HG02642 (cell line): ENCODE data around the gene CNTN5.
A peak's percentile ranks its signal among the peaks of the same experiment; 100 is the strongest.

Experiments
- ATAC-seq: cut with Tn5 transposase; IDR thresholded peaks from one replicate; pipeline ENCODE4 v1.9.1; 2021; ENCODE audit warnings: mild to moderate bottlenecking; ENCODE audit not compliant: unreplicated experiment, poor library complexity

The CNTN5 gene

DNA sequence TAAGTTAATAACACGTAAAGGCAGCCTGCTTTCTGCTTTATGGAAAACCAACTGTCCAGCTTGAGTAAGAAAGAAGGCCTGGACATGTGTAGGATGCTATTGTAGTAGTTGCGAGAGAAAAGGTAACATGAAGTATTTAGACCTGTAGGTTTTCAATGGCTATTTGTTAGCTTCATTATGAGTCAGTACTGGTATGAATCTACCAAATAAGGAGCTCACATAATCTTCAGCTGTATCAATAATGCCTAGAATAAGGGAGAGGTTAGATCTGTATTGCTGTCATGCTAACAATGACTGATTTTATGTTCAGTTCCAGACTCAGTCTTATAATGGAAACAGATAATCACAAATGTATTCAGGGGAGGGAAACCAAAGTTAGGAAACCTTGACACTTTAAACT, 550.3 kb downstream of the CNTN5 start:
- ATAC-seq, result peak; percentile 78

DNA sequence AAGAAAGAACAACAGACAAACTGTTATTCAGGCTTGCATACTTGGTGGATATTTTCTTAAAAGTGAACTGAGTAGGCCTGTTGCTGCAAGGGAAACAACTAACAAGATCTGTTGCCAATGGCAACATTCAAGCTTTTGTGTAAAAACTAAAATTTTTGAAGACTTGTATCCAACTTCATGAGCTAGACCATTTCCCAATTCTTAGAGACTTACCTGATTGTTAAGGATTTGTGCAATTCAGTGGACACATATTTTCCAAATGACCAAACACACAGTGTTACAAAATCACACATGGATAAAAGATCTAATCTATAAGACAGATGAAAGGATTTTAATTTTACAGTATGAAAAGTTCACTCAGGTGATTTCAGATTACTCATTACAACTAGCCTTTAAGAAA, 564.1 kb downstream of the CNTN5 start:
- ATAC-seq, result no peak

DNA sequence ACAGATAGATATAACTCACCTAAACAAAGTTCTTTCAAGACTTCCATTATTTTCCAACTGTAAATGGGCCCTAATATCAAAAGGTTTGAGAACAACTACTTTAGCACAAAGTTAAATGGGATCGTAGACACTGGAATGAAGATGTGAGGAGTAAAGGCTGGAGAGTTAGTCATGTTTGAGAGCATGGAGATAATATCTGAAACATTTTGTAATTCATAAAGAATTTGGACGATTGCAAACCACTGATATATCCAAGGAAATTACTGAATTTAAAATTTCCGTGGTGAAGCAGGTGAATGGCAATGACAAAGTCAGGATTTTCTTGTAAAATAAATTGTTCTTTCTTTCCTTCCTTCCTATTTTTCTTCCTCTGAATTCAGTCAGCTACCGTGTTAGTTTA, 564.9 kb downstream of the CNTN5 start:
- ATAC-seq, result no peak

DNA sequence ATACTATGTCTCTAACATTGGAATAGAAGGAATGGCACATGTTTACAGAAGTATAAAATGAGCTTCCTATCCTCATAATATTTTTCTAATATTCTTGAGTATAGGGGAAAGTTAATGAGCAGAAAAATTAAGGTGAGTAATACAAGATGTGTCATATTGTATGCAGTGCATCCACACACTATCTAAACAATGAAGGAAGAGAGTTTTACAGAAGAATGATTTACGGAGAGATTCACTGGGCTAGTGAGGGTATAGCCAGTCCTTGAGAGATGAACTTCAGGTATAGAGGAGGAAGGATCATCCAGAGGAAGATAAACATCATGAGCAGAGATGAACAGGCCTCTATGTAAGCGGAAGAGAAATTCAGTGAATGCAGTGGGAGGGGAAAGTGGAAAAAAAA, 569.0 kb downstream of the CNTN5 start:
- no peak for ATAC-seq

DNA sequence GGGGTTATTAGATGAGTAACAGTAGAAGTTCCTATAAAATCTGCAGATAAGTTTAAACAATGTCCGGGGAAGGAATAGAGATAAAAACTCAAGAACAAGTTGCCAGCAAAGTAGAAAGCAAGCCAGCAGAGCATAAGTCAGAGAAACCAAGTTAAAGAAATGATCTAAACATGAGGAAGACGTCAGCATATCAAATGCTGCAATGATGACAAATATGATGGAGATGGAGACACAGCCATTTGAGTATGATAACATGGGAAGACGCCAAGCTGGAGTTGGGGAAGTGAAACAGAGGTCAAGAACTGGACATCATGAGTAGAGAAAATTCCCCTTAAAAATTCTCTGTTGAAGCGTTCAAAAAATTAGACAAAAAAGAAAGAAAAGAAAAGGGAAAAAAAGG, 571.5 kb downstream of the CNTN5 start:
- no peak for ATAC-seq

DNA sequence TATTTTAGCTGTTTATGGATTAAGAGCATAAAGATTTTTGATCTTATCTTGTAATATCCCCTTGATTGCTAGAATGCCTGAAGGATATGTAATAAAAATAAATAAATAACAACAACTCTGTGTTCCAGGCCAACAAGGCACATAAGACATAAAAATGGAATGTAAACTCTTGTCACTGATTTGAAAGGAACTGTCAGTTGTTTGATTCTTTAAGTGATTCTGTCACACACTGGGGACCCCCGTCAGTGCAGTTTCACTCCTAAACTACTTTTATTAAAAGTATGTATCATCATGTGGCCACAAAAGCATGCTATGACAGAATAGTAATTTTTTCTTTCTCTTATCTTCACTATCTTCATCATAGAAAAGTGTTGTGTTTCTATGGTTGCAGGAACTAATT, 572.4 kb downstream of the CNTN5 start:
- ATAC-seq, result no peak

DNA sequence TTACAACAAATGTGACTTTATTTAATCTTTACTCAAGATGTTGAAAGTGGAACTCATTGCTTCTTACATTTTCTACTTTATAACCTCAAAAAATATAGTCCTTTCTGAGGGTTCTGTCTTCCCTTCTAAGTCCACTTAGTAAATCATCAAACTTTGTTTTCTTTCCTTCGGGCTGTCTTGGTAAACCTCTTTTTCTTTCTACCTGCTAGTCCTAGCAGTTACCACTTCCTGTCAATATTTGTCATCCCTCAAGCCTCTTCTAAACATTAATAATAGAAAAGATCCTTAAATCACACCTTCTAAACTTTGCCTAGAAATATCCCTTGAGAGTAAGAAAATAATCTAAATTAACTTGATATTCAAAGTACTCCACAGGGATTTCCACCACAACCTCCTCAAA, 580.4 kb downstream of the CNTN5 start:
- ATAC-seq, result no peak

DNA sequence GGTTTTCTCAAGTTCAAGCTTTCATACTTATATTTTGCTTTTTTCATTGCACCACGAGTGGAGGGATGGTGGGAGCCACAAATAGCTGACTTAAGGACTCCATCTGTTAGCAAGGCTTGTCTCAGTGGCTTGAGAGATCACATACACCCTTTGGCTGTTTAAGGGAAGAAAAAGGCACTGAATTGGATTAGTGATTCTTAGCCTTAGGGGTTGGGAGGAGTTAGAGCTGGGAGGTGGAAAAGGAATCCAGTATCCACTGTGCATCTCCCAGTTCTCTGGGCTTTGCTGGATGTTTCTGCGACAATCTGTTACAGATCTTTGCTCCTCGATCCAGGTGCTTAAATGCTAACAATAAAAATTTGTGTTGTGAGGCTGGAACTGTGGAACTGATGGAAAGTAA, 593.6 kb downstream of the CNTN5 start:
- ATAC-seq, result no peak

DNA sequence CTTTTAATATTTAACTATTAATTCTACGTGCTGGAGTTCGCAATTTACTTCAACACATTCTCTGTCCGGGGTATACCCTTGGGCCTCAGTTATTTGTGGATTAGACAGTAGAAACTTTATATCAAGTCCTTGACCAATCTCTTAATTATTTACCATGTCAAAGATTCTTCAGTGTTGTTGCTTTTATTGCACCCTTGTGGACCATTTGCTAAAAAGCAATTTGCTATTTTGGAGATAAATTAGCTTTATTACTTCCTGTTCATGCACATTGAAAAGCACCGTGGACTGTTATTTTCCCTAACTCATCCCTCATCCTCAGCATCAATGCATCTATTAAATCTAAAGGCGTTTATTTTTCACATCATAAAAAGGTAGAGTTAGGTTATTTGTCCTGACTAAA, 609.9 kb downstream of the CNTN5 start:
- no peak for ATAC-seq

DNA sequence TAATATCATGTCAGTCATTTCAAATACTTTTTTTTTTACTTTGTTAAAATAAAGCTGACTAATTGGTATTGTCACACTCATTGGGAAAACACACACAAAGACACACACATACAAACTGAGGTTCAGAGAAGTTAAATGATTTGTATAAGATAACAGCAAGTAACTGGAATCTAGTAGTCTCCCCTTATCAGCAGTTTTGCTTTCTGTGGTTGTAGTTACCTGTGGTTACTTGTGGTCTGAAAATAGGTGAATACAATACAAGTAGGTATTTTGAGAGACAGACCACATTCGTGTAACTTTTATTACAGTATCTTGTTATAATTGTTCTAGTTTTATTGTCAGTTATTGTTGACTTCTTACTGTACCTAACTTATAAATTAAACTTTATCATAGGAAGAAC, 610.9 kb downstream of the CNTN5 start:
- no peak for ATAC-seq

DNA sequence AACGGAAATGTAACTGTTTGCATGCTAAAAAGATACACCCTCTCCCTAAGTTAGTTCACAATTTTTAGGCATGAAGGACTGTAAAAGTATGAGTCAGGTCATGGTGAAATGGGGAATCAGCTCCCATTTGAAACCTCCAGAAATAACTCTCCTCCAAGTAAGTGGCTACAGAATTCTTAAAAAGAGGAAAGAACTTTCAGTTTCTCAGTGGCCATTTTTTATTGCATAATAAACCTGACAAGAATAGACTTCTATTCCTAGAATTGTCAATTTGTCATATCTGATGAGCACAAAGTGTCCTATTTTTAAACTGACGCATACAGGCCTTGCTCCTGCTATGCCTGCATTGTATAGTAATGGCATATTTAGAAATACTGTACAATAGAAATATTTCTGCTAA, 612.2 kb downstream of the CNTN5 start:
- no peak for ATAC-seq

DNA sequence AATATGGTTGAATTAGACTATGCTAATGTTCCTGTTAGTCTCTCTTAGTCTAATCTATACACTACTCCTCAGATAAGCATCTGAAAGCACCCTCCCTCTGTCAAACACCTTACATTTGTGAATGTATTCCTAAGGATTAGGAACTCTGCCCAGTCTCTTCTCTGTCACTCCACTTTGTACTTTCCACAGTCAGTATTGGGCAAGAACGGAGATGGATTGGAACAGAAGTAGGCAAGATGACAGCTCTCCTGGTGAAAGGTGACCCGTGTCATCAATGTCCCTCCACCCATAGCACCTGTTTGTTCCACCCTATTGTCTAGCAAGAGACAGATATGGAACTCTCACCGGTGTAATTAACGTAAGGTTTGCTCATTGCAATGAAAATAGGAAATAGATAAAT, 613.8 kb downstream of the CNTN5 start:
- ATAC-seq, result no peak

DNA sequence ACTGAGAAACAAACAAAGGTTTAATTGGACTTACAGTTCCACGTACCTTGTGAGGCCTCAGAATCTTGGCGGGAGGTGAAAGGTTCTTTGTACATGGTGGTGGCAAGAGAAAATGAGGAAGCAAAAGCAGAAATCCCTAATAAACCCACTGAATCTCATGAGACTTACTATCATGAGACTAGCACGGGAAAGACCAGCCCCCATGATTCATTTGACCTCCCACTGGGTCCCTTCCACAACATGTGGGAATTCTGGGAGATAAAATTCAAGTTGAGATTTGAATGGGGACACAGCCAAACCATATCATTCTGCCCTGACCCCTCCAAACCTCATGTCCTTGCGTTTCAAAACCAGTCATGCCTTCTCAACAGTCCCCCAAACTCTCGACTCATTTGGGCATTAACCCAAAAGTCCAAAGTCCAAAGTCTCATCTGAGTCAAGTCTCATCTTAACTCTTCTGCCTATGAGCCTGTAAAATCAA, 617.4 kb downstream of the CNTN5 start:
- ATAC-seq, result no peak

DNA sequence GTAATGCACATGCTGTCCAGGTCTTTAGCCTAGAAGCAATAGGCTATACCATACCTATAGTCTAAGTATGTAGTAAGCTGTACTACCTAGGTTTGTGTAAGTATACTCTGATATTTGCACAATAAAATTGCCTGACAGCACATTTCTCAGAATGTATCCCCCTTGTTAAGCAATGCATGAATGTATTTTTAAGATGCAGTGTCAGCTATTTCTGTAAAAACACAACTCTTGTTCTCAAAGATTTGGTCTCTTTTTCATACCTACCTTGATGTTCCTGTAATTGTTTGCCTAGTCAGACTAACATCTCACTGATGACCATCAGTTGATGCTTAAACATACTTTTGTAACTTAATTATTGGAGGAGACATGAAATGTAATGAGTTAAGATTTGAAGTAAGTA, 619.9 kb downstream of the CNTN5 start:
- ATAC-seq, result no peak

DNA sequence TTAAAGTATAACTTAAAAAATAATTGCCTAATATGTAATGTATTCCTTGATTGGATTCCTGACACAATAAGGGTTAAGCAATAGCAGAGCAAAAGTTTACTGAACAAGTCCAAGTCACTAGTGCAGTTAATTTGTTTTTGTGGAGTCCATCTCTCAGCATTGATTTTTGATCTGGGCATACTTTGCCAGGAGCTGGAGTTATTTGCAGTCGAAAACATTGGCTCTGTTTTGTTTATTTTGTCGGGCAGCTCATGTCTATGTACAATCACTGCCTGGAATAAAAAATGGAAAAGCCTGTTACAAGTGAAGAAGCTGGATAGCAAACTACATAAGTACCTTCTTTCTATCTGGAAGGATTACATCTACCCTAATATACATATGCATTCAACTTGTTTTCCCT, 625.2 kb downstream of the CNTN5 start:
- ATAC-seq, result no peak

DNA sequence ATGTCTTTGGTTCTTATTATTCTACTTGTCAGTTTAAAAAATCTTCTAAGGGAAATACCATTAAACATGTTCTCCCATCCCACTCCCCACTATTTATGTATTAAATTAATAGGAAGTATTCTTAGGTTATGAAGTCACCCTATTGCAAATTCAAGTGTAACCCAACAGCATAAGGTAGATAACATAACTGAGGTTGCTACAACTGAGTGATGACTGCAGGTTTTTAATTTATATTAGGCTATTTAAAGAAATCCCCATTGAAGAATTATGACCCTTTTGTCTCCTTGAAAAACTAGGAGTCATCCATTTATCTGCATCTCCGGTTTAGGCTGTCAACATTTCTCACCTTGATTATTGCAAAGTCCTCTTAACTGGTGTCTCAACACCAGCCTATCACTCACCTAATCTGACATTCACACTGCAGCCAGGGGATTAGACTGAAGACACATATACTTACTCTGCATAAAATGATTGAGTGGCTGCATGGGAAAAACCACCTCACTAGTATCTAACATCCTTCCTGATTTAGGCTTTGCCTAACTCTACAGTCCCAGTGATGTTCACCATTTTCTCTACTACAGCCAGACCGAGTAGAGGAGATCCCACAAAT, 649.4 kb downstream of the CNTN5 start:
- no peak for ATAC-seq

DNA sequence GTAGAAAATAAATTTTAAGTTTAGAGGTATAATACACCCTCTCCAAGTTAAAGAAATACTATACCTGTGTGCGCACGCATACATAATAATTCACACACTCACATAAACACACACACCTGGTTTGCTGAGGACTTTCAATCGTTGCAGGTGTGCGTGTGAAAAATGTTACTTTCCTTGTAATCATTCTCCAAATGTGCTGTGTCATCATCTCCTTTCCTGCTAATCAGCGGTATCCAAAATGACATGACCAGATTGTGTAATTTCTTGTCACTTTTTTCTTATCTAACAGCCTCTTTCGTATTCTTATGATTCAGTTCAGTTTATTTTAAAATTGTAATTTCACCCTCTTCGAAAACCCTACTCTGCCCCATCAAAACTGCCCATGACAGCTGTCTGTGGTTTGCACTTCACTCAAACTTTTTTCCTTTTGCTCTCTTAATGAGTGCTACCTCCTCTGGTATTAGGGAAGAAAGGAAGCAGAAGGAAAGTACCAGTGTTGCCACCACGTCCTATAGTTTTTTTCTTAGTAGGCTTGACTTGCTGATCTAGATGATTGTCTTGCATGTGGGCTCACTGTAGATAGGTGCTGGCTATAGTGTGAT, 651.2 kb downstream of the CNTN5 start:
- ATAC-seq, result no peak

DNA sequence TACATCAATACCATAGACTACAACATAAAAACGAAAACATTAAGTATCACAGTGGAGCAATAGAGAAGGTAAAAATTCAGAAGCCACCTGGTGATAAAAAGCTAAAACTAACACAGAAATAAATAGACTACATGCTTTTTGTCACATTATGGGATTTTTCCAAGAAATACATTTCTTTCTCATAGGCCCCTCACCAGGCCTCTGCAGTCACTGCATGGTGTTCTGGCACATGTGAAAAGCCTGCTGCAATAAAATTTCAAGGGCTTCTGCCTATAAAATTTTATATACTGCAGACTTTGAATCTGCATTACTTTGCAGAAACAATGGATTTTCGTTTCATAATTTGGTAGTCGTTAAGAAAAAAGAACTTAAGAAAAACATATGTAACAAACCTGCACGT, 655.5 kb downstream of the CNTN5 start:
- no peak for ATAC-seq

DNA sequence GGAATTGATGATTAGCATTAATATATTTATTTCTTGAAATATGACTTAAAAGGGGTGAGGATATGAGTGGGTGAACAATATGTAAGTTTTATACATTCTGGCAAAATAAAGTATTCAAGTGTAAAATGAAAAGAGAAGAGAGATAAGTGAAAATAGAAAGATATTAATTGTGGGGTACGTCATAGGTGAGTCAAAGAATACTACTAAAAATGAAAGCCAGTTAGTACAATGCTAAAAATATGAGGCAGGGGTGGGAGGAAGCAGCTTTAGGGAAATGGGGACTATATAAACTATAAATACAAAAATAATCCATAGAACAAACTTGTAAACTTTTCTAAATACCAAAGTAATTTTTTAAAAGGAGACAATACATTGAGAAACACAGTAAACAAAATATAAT, 661.4 kb downstream of the CNTN5 start:
- ATAC-seq, result no peak

DNA sequence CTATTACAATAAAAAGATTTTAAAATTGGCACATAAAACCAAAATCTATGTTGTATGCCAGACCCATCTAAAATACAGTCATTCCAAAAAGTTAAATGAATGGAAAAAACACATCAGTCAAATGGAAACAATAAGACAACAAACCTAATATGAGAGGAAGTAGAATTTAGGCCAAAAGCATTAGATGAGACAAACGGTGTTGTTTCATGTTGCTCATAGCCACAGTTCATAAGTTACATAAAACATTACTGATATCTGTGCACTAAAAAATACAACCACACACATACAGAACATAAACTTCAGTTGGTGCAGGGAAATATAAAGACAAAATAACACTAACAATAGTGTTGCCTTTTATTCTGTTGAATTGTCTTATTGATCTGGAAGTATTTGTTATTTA, 661.9 kb downstream of the CNTN5 start:
- ATAC-seq, result no peak

DNA sequence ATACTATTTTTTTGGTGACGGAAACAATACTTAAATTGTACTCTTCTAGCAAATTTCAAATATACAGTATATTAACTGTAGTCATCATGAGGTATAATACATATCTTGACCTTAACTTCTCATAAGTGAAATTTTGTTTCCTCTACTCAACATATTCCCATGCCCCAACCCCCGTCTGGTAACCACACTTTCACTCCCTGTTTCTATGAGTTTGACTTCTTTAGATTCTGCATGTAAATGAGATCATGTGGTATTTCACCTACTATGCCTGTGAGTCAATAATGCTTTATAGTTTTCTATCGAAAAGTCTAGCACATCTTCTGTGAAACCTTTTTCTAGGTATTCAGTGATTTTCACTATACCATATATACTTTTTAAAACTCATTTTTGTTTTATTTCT, 663.2 kb downstream of the CNTN5 start:
- ATAC-seq, result no peak

DNA sequence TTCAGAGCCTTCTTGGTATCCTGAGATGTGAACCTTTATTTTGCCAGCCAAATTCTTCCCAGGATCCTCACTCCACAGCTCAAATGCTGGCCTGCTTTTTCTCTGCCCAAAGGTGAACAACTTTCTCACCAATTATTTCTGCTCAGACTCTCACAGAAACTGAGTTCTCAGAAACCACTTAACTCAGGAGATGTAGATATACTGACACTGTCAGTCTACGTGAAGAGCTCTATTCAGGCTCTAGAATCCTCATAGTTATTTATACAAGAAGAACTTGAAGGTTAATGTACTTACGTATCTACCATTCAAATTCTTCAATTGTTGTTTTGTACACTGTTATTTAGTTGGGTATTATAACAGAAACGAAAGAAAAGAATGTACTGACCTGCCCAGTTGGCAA, 666.1 kb downstream of the CNTN5 start:
- ATAC-seq, result no peak

DNA sequence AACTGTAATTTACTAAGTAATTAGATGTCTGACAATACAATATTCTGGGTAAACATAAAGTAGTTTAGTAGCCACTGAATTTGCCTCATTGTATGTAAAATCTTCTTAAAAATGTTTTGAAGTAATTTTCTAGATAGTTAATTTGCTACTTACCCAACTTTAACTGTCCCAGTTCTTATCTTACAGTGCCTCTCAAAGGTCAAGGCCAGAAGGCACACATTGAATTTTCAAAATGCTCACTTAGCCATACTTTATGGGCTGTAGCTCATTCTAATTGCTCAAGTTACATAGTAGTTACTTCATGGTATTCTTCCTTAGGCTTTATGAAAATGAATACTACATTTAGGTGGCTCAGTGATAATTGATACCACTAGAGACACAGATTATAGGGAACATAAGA, 666.6 kb downstream of the CNTN5 start:
- ATAC-seq, result no peak
